PC-9 (cell line): ENCODE measurements around the gene KCNJ6. TPM values are rescaled to one million over a fixed set of nuclear protein-coding genes. Genes with fewer than 3 reads are reported as not detected.

ENCODE experiments used
- BruUV-seq: library from RNA; stranded (reverse); fragments of 400-500 nt; replicated peaks from 2 replicates; lab custom pipeline; 2021; lab: Mats Ljungman, UMichigan
- CTCF ChIA-PET: fragments of 300-600 bp; sonication (Branson Sonifier 250); formaldehyde crosslinking; loops from one replicate; lab custom pipeline; 2022; ENCODE audit warnings: antibody characterized with exemption; lab: Charles Lee
- POLR2A ChIA-PET: fragments of 300-600 bp; sonication (Branson Sonifier 250); formaldehyde crosslinking; loops from one replicate; lab custom pipeline; 2022; ENCODE audit warnings: antibody characterized with exemption; ENCODE audit not compliant: unreplicated experiment; lab: Charles Lee
- DNase-seq, 2 experiments: peaks; one replicate each; pipeline versions ENCODE4 v3.0.0 to v3.0.0-alpha.2; 2015 to 2022; ENCODE audit warnings: mixed read lengths in 1 of 2
- H2AFZ ChIP-seq: fragments of 200-600 bp; sonication (generic); 2 replicates; pipeline ENCODE4 v1.8.1; 2017; ENCODE audit warnings: antibody characterized with exemption
- H3F3A ChIP-seq: fragments of 200-600 bp; sonication (generic); 2 replicates; pipeline ENCODE4 v1.8.1; 2017; ENCODE audit warnings: antibody characterized with exemption, mild to moderate bottlenecking, low read depth; ENCODE audit not compliant: insufficient read depth
- H3K27ac ChIP-seq: fragments of 200-600 bp; sonication (generic); 2 replicates; pipeline ENCODE4 v1.6.1; 2016; ENCODE audit warnings: mixed run types
- H3K27me3 ChIP-seq: fragments of 200-600 bp; sonication (generic); 2 replicates; pipeline ENCODE4 v1.6.1; 2016; ENCODE audit warnings: low read depth, mixed run types; ENCODE audit not compliant: insufficient read depth
- H3K36me3 ChIP-seq: fragments of 200-600 bp; sonication (generic); 2 replicates; pipeline ENCODE4 v1.6.1; 2016; ENCODE audit warnings: low read depth, mixed run types
- H3K4me1 ChIP-seq: fragments of 200-600 bp; sonication (generic); replicated peaks from 2 replicates; pipeline ENCODE4 v1.6.1; 2016; ENCODE audit warnings: mixed run types; ENCODE audit not compliant: insufficient read depth
- H3K4me2 ChIP-seq: fragments of 200-600 bp; sonication (generic); 2 replicates; pipeline ENCODE4 v1.6.1; 2017; ENCODE audit warnings: mixed run types
- H3K4me3 ChIP-seq: fragments of 200-600 bp; sonication (generic); 2 replicates; pipeline ENCODE4 v1.6.1; 2016; ENCODE audit warnings: mixed run types
- H3K79me2 ChIP-seq: fragments of 200-600 bp; sonication (generic); 2 replicates; pipeline ENCODE4 v1.6.1; 2017; ENCODE audit warnings: low read depth, mixed run types
- H3K9me2 ChIP-seq: fragments of 200-600 bp; sonication (generic); 2 replicates; pipeline ENCODE4 v1.8.1; 2017; ENCODE audit warnings: mild to moderate bottlenecking; ENCODE audit not compliant: insufficient read depth
- H3K9me3 ChIP-seq: fragments of 200-600 bp; sonication (generic); 2 replicates; pipeline ENCODE4 v1.8.1; 2016; ENCODE audit warnings: low read depth; ENCODE audit not compliant: insufficient read depth
- H4K20me1 ChIP-seq: fragments of 200-600 bp; sonication (generic); 2 replicates; pipeline ENCODE4 v1.8.1; 2017; ENCODE audit not compliant: insufficient read depth
- CTCF ChIP-seq: fragments of 200-600 bp; sonication (generic); conservative IDR thresholded peaks from 2 replicates; pipeline ENCODE4 v1.6.1; 2017; ENCODE audit warnings: mixed run types, antibody characterized with exemption, mild to moderate bottlenecking, moderate library complexity
- EZH2 ChIP-seq: fragments of 200-600 bp; sonication (generic); IDR thresholded peaks from 2 replicates; pipeline ENCODE4 v1.8.0; 2017; ENCODE audit warnings: antibody characterized with exemption, low read depth
- intact Hi-C: fragments of 100-400 bp; cut with micrococcal nuclease; formaldehyde crosslinking; loops from one replicate; pipeline ENCODE4 v1.10.0; 2022; ENCODE audit not compliant: unreplicated experiment
- total RNA-seq: library from RNA; stranded (reverse); gene quantifications from 2 replicates; pipeline ENCODE4 v1.2.3, GENCODE V29; 2021

Gene KCNJ6
- total RNA-seq, 1 experiment from 2014 or later = not detected

- BruUV-seq = no TSS peak
- Histone ChIP-seq H3K4me1 (no peaks in the 10 kb centered on the region), H3K36me3 (no peaks in the 10 kb centered on the region), H3K79me2 (no peaks in the 10 kb centered on the region), H3K27ac (no peak overlapping the region), H3K9me2 (no peaks in the 10 kb centered on the region), H2AFZ (no peak overlapping the region), H3K4me2 (no peak overlapping the region), H3K27me3 (peaks cover 11% of the 10 kb centered on the region; the same call in 1 of the 2 replicates), H3F3A (no peaks in the 10 kb centered on the region), H3K4me3 (no peak overlapping the region), H3K9me3 (no peaks in the 10 kb centered on the region), H4K20me1 (no peaks in the 10 kb centered on the region)
- intact Hi-C loops = no loop called here
- ChIA-PET POLR2A (no interaction called here), CTCF (no interaction called here)
- DNase-seq = no peak
- TF ChIP-seq CTCF (no peak), EZH2 (no peak)
Observed at GRCh38 chr21:37790905-37791304, 125.4 kb downstream of the KCNJ6 start.

GRCh38 chr21:37788503-37788902, 127.8 kb downstream of the KCNJ6 start:
- DNase-seq = no peak
- TF ChIP-seq CTCF (no peak), EZH2 (no peak)
- H3K4me2 ChIP-seq = no peak overlapping the region
- no TSS peak for BruUV-seq
- no peaks in the 10 kb centered on the region for H3K36me3 ChIP-seq
- H3K9me3 ChIP-seq = no peaks in the 10 kb centered on the region
- 0 out of 2 replicates have a peak, but pooled peaks cover 4% of the 10 kb centered on the region for H3K27me3 ChIP-seq
- no peak overlapping the region for H3K4me3 ChIP-seq
- H3K9me2 ChIP-seq = no peaks in the 10 kb centered on the region
- intact Hi-C loops = no loop called here
- no peaks in the 10 kb centered on the region for H3K79me2 ChIP-seq
- ChIA-PET CTCF (no interaction called here), POLR2A (no interaction called here)
- H3F3A ChIP-seq = no peaks in the 10 kb centered on the region
- no peaks in the 10 kb centered on the region for H3K4me1 ChIP-seq
- H2AFZ ChIP-seq = no peak overlapping the region
- no peaks in the 10 kb centered on the region for H4K20me1 ChIP-seq
- no peak overlapping the region for H3K27ac ChIP-seq

GRCh38 chr21:37787456-37787855, 128.8 kb downstream of the KCNJ6 start:
- ChIA-PET POLR2A (no interaction called here), CTCF (no interaction called here)
- no peaks in the 10 kb centered on the region for H3K79me2 ChIP-seq
- no peaks in the 10 kb centered on the region for H3K36me3 ChIP-seq
- H3F3A ChIP-seq = no peaks in the 10 kb centered on the region
- H2AFZ ChIP-seq = no peak overlapping the region
- DNase-seq = no peak
- H3K9me3 ChIP-seq = no peaks in the 10 kb centered on the region
- BruUV-seq = no TSS peak
- no peak overlapping the region for H3K4me3 ChIP-seq
- intact Hi-C loops = no loop called here
- H3K27ac ChIP-seq = no peak overlapping the region
- no peaks in the 10 kb centered on the region for H4K20me1 ChIP-seq
- no peak overlapping the region for H3K4me2 ChIP-seq
- no peaks in the 10 kb centered on the region for H3K9me2 ChIP-seq
- H3K4me1 ChIP-seq = no peaks in the 10 kb centered on the region
- H3K27me3 ChIP-seq = 0 out of 2 replicates have a peak, but pooled peaks cover 4% of the 10 kb centered on the region
- TF ChIP-seq CTCF = no peak
- TF ChIP-seq EZH2 = no peak
